Stomach smooth muscle (tissue), 2 donors: ENCODE data around the gene FEV.

Experiments
- H3K27ac ChIP-seq: one replicate; pipeline ENCODE4 v1.7.0; 2013; ENCODE audit warnings: mild to moderate bottlenecking, low read length, inconsistent platforms
- H3K27me3 ChIP-seq, 2 donors: one replicate each; pipeline ENCODE4 v1.7.0; 2013; ENCODE audit warnings: low read length in 2 of 2; ENCODE audit not compliant: insufficient read depth in 2 of 2, control insufficient read depth in 1 of 2
- H3K36me3 ChIP-seq, 2 donors: one replicate each; pipeline ENCODE4 v1.7.0; 2013; ENCODE audit warnings: low read length in 2 of 2; ENCODE audit not compliant: control insufficient read depth in 2 of 2, insufficient read depth in 2 of 2
- H3K4me1 ChIP-seq: one replicate; pipeline ENCODE4 v1.7.0; 2013; ENCODE audit warnings: low read length; ENCODE audit not compliant: control insufficient read depth, insufficient read depth
- H3K4me3 ChIP-seq, 2 donors: one replicate each; pipeline ENCODE4 v1.7.0; 2013; ENCODE audit warnings: low read length in 2 of 2
- H3K9ac ChIP-seq, 2 donors: one replicate each; pipeline ENCODE4 v1.7.0; 2013; ENCODE audit warnings: low read length in 2 of 2, mild to moderate bottlenecking in 1 of 2
- H3K9me3 ChIP-seq, 2 donors: one replicate each; pipeline ENCODE4 v1.7.0; 2013; ENCODE audit warnings: low read length in 2 of 2; ENCODE audit not compliant: control insufficient read depth in 2 of 2
- donor health status: healthy.
- donor health status: Pancreatic carcinoma.

The FEV gene

GRCh38 chr2:219025637-219026585 lies 40.9 kb upstream of the FEV start:
- H3K4me1 ChIP-seq, result no peaks in the 10 kb centered on the region
- no peaks in the 10 kb centered on the region for H3K9me3 ChIP-seq
- H3K27ac ChIP-seq, result no peak overlapping the region
- H3K36me3 ChIP-seq, result no peaks in the 10 kb centered on the region
- no peak overlapping the region for H3K4me3 ChIP-seq
- peaks cover 9 to 16% of the 10 kb centered on the region in 2 donors for H3K27me3 ChIP-seq
- no peak overlapping the region for H3K9ac ChIP-seq

- Histone ChIP-seq H3K9ac (no peak overlapping the region), H3K27me3 (peaks cover 2 to 8% of the 10 kb centered on the region in 2 donors), H3K27ac (no peak overlapping the region), H3K36me3 (no peaks in the 10 kb centered on the region), H3K4me3 (no peak overlapping the region), H3K9me3 (no peaks in the 10 kb centered on the region), H3K4me1 (no peaks in the 10 kb centered on the region)
These were observed 39.1 kb upstream of the FEV start for GRCh38 chr2:219024059-219024458.

- Histone ChIP-seq H3K4me3 (no peak overlapping the region), H3K36me3 (no peaks in the 10 kb centered on the region), H3K4me1 (no peaks in the 10 kb centered on the region), H3K9ac (no peak overlapping the region), H3K9me3 (no peaks in the 10 kb centered on the region), H3K27me3 (peaks cover 2 to 8% of the 10 kb centered on the region in 2 donors), H3K27ac (no peak overlapping the region)
These were observed 38.1 kb upstream of the FEV start for GRCh38 chr2:219023045-219023605.

- Histone ChIP-seq H3K27ac (no peak overlapping the region), H3K4me1 (peaks cover 2% of the 10 kb centered on the region), H3K36me3 (no peaks in the 10 kb centered on the region), H3K9me3 (no peaks in the 10 kb centered on the region), H3K27me3 (peaks cover 2 to 8% of the 10 kb centered on the region in 2 donors), H3K4me3 (no peak overlapping the region), H3K9ac (no peak overlapping the region)
These were observed 37.6 kb upstream of the FEV start for GRCh38 chr2:219022616-219023015.

- peaks cover 6% of the 10 kb centered on the region for H3K4me1 ChIP-seq
- H3K27me3 ChIP-seq, result peaks cover 2 to 8% of the 10 kb centered on the region in 2 donors
- H3K9me3 ChIP-seq, result no peaks in the 10 kb centered on the region
- no peak overlapping the region for H3K9ac ChIP-seq
- no peaks in the 10 kb centered on the region for H3K36me3 ChIP-seq
- H3K27ac ChIP-seq, result no peak overlapping the region
- H3K4me3 ChIP-seq, result no peak overlapping the region
These were observed 37.1 kb upstream of the FEV start for GRCh38 chr2:219022041-219022440.

- peaks cover 8% of the 10 kb centered on the region for H3K4me1 ChIP-seq
- no peak overlapping the region for H3K4me3 ChIP-seq
- no peak overlapping the region for H3K27ac ChIP-seq
- no peaks in the 10 kb centered on the region for H3K9me3 ChIP-seq
- peaks cover 2 to 8% of the 10 kb centered on the region in 2 donors for H3K27me3 ChIP-seq
- no peaks in the 10 kb centered on the region for H3K36me3 ChIP-seq
- H3K9ac ChIP-seq, result no peak overlapping the region
These were observed 36.6 kb upstream of the FEV start for GRCh38 chr2:219021591-219021990.

GRCh38 chr2:219020604-219021365 lies 35.8 kb upstream of the FEV start:
- no peak overlapping the region for H3K9ac ChIP-seq
- peaks cover 2 to 8% of the 10 kb centered on the region in 2 donors for H3K27me3 ChIP-seq
- no peak overlapping the region for H3K4me3 ChIP-seq
- no peaks in the 10 kb centered on the region for H3K9me3 ChIP-seq
- H3K36me3 ChIP-seq, result no peaks in the 10 kb centered on the region
- H3K4me1 ChIP-seq, result peaks cover 8% of the 10 kb centered on the region
- H3K27ac ChIP-seq, result no peak overlapping the region

- H3K4me1 ChIP-seq, result peaks cover 8% of the 10 kb centered on the region
- H3K9ac ChIP-seq, result no peak overlapping the region
- H3K27ac ChIP-seq, result no peak overlapping the region
- no peaks in the 10 kb centered on the region for H3K9me3 ChIP-seq
- H3K4me3 ChIP-seq, result no peak overlapping the region
- H3K36me3 ChIP-seq, result no peaks in the 10 kb centered on the region
- peaks cover 7 to 12% of the 10 kb centered on the region in 2 donors for H3K27me3 ChIP-seq
These were observed 34.5 kb upstream of the FEV start for GRCh38 chr2:219019436-219019835.

GRCh38 chr2:219018726-219019125 lies 33.7 kb upstream of the FEV start:
- no peak overlapping the region for H3K27ac ChIP-seq
- peaks cover 11 to 14% of the 10 kb centered on the region in 2 donors for H3K27me3 ChIP-seq
- no peaks in the 10 kb centered on the region for H3K36me3 ChIP-seq
- peaks cover 8% of the 10 kb centered on the region for H3K4me1 ChIP-seq
- H3K9ac ChIP-seq, result no peak overlapping the region
- H3K9me3 ChIP-seq, result no peaks in the 10 kb centered on the region
- H3K4me3 ChIP-seq, result no peak overlapping the region

GRCh38 chr2:219018286-219018685 lies 33.3 kb upstream of the FEV start:
- no peak overlapping the region for H3K27ac ChIP-seq
- H3K4me3 ChIP-seq, result no peak overlapping the region
- peaks cover 11 to 14% of the 10 kb centered on the region in 2 donors for H3K27me3 ChIP-seq
- no peak overlapping the region for H3K9ac ChIP-seq
- H3K36me3 ChIP-seq, result no peaks in the 10 kb centered on the region
- H3K4me1 ChIP-seq, result peaks cover 8% of the 10 kb centered on the region
- no peaks in the 10 kb centered on the region for H3K9me3 ChIP-seq
